GM21423 (cell line): ENCODE measurements around the gene SNRPA1.

Experiments used
- ATAC-seq: cut with Tn5 transposase; IDR thresholded peaks from one replicate; pipeline ENCODE4 v1.9.1; 2021; ENCODE audit warnings: mild to moderate bottlenecking, moderate library complexity; ENCODE audit not compliant: unreplicated experiment

The SNRPA1 gene

GRCh38 chr15:101320501-101321052 is 25.5 kb upstream of the SNRPA1 start:
- ATAC-seq, result peak; percentile 86

- no peak for ATAC-seq
These were observed 23.8 kb upstream of the SNRPA1 start for GRCh38 chr15:101318839-101319238.

GRCh38 chr15:101318147-101318819 is 23.2 kb upstream of the SNRPA1 start:
- ATAC-seq, result no peak

GRCh38 chr15:101317336-101317872 is 22.4 kb upstream of the SNRPA1 start:
- no peak for ATAC-seq

GRCh38 chr15:101316529-101316928 is 21.5 kb upstream of the SNRPA1 start:
- no peak for ATAC-seq

- no peak for ATAC-seq
These were observed 20.7 kb upstream of the SNRPA1 start for GRCh38 chr15:101315736-101316135.

- no peak for ATAC-seq
These were observed 19.5 kb upstream of the SNRPA1 start for GRCh38 chr15:101314336-101315125.

GRCh38 chr15:101313041-101313761 is 18.2 kb upstream of the SNRPA1 start:
- no peak for ATAC-seq

- ATAC-seq, result no peak
These were observed 15.5 kb upstream of the SNRPA1 start for GRCh38 chr15:101310508-101310907.

GRCh38 chr15:101310161-101310480 is 15.1 kb upstream of the SNRPA1 start:
- ATAC-seq, result no peak

- ATAC-seq, result no peak
These were observed 14.6 kb upstream of the SNRPA1 start for GRCh38 chr15:101309436-101310160.

- ATAC-seq, result no peak
These were observed 13.8 kb upstream of the SNRPA1 start for GRCh38 chr15:101308604-101309435.

GRCh38 chr15:101307897-101308603 is 13.0 kb upstream of the SNRPA1 start:
- no peak for ATAC-seq

- ATAC-seq, result no peak
These were observed 12.2 kb upstream of the SNRPA1 start for GRCh38 chr15:101307048-101307896.

- no peak for ATAC-seq
These were observed 11.4 kb upstream of the SNRPA1 start for GRCh38 chr15:101306341-101307047.

GRCh38 chr15:101305820-101306255 is 10.8 kb upstream of the SNRPA1 start:
- no peak for ATAC-seq

GRCh38 chr15:101303408-101303807 is 8.4 kb upstream of the SNRPA1 start:
- no peak for ATAC-seq
